Common myeloid progenitor, CD34-positive (primary cell): ENCODE results near the gene IL4R.

Experiments
- CTCF ChIA-PET: fragments of 350-600 bp; sonication (Branson Sonifier 250); formaldehyde crosslinking; loops from one replicate; lab custom pipeline; 2021; ENCODE audit warnings: antibody characterized with exemption; lab: Charles Lee
- POLR2A ChIA-PET: fragments of 350-600 bp; sonication (Branson Sonifier 250); formaldehyde crosslinking; loops from one replicate; lab custom pipeline; 2021; ENCODE audit warnings: antibody characterized with exemption; lab: Charles Lee
- DNase-seq, 3 donors: peaks; one replicate each; pipeline versions ENCODE4 v3.0.0 to v3.0.0-alpha.2; 2013
- H3K27ac ChIP-seq, 2 experiments: 1 replicate in 1 of 2; 2 replicates in 1 of 2; pipeline ENCODE4 v1.7.0; 2013; ENCODE audit warnings: inconsistent platforms in 2 of 2, low read length in 2 of 2, mild to moderate bottlenecking in 2 of 2, low read depth in 1 of 2, moderate library complexity in 1 of 2; ENCODE audit not compliant: severe bottlenecking in 2 of 2, insufficient read depth in 1 of 2, poor library complexity in 1 of 2
- H3K27me3 ChIP-seq, 5 experiments: replicated peaks in 2 of 5; 1 replicate in 3 of 5; 2 replicates in 2 of 5; pipeline versions ENCODE4 v1.6.1 to v1.7.0; 2013; ENCODE audit warnings: low read length in 4 of 5, mild to moderate bottlenecking in 2 of 5, moderate library complexity in 2 of 5, inconsistent platforms in 1 of 5; ENCODE audit not compliant: insufficient read depth in 5 of 5, control insufficient read depth in 4 of 5
- H3K36me3 ChIP-seq, 4 experiments: 1 replicate in 2 of 4; 2 replicates in 2 of 4; pipeline versions ENCODE4 v1.6.1 to v1.7.0; 2013; ENCODE audit warnings: low read length in 3 of 4, control low read depth in 1 of 4, mild to moderate bottlenecking in 1 of 4; ENCODE audit not compliant: control insufficient read depth in 4 of 4, insufficient read depth in 4 of 4
- H3K4me1 ChIP-seq, 4 experiments: 1 replicate in 3 of 4; 2 replicates in 1 of 4; pipeline versions ENCODE4 v1.6.1 to v1.7.1; 2013; ENCODE audit warnings: low read length in 3 of 4, mild to moderate bottlenecking in 3 of 4, control low read depth in 1 of 4, inconsistent platforms in 1 of 4, moderate library complexity in 1 of 4; ENCODE audit not compliant: control insufficient read depth in 4 of 4, insufficient read depth in 4 of 4; ENCODE audit errors: control extremely low read depth in 1 of 4
- H3K4me3 ChIP-seq, 7 experiments: 1 replicate in 4 of 7; 2 replicates in 3 of 7; pipeline versions ENCODE4 v1.5.1 to v1.7.0; 2013; ENCODE audit warnings: mild to moderate bottlenecking in 7 of 7, low read length in 6 of 7, moderate library complexity in 6 of 7, inconsistent platforms in 2 of 7, low read depth in 2 of 7, control low read depth in 1 of 7; ENCODE audit not compliant: insufficient read depth in 4 of 7, control insufficient read depth in 1 of 7; ENCODE audit errors: extremely low read depth in 1 of 7
- H3K9me3 ChIP-seq, 5 experiments: 1 replicate in 4 of 5; 2 replicates in 1 of 5; pipeline versions ENCODE4 v1.6.1 to v1.7.1; 2013; ENCODE audit warnings: low read length in 4 of 5, mild to moderate bottlenecking in 2 of 5, inconsistent platforms in 1 of 5, low read depth in 1 of 5, moderate library complexity in 1 of 5; ENCODE audit not compliant: control insufficient read depth in 4 of 5, insufficient read depth in 2 of 5; ENCODE audit errors: control extremely low read depth in 1 of 5
- WGBS: methylation state at CpG from one replicate; pipeline ENCODE4 v1.1.5; 2013; ENCODE audit not compliant: insufficient coverage; 5-methylcytosine and 5-hydroxymethylcytosine counted together

IL4R gene

GRCh38 chr16:27399969-27400368, 86.2 kb downstream of the IL4R start:
- Histone ChIP-seq H3K27ac (no peak overlapping the region), H3K4me3 (no peak overlapping the region), H3K4me1 (peaks cover 2 to 64% (median 43%) of the 10 kb centered on the region in 4 experiments), H3K36me3 (no peaks in the 10 kb centered on the region), H3K27me3 (no peaks in the 10 kb centered on the region), H3K9me3 (peaks cover 0 to 6% (median 0%) of the 10 kb centered on the region in 5 experiments)
- 100% methylated on average over 1 of the region's 2 CpGs for WGBS
- no peak for DNase-seq
- ChIA-PET POLR2A (interaction anchor here (1.3 kb wide), 1 partner anchor 28 kb away, joined by 4 read pairs; no protein-coding TSS in a partner anchor), CTCF (interaction anchor here (0.8 to 6.0 kb wide), 9 partner anchors 11 to 226 kb away, joined by 3 to 35 read pairs (median 10); no protein-coding TSS in a partner anchor)

- peaks cover 2 to 71% (median 47%) of the 10 kb centered on the region in 4 experiments for H3K4me1 ChIP-seq
- peak; percentile 76 to 95 (median 92) for DNase-seq
- no peaks in the 10 kb centered on the region for H3K9me3 ChIP-seq
- no peaks in the 10 kb centered on the region for H3K27me3 ChIP-seq
- H3K4me3 ChIP-seq = peak overlapping the region in 3 of 7 experiments; percentile 8 to 25 (median 20)
- POLR2A ChIA-PET = interaction anchor here (0.6 to 2.7 kb wide), 5 partner anchors 11 to 228 kb away, joined by 3 to 28 read pairs (median 4); no protein-coding TSS in a partner anchor
- 23% methylated on average over 9 of the region's 11 CpGs for WGBS
- CTCF ChIA-PET = interaction anchor here (0.8 to 6.0 kb wide), 15 partner anchors 12 to 227 kb away, joined by 3 to 35 read pairs (median 5); no protein-coding TSS in a partner anchor
- no peaks in the 10 kb centered on the region for H3K36me3 ChIP-seq
- no peak overlapping the region for H3K27ac ChIP-seq
Measured at GRCh38 chr16:27400751-27401620, 87.2 kb downstream of the IL4R start.

GRCh38 chr16:27401768-27402568, 88.2 kb downstream of the IL4R start, which contains the start of gene IL21R:
IL21R (plus strand) TSS chr16:27402174; CDS start chr16:27430072, 27,898 bp downstream.
- ChIA-PET POLR2A (interaction anchor here (1.2 to 2.7 kb wide), 5 partner anchors 12 to 222 kb away, joined by 4 to 28 read pairs (median 6); no protein-coding TSS in a partner anchor), CTCF (interaction anchor here (0.8 to 6.0 kb wide), 12 partner anchors 13 to 52 kb away, joined by 3 to 35 read pairs (median 5); no protein-coding TSS in a partner anchor)
- peak; percentile 88 to 99 (median 96) for DNase-seq
- H3K4me1 ChIP-seq = peaks cover 2 to 79% (median 48%) of the 10 kb centered on the region in 4 experiments
- no peaks in the 10 kb centered on the region for H3K27me3 ChIP-seq
- WGBS = 7% methylated on average over 15 of the region's 23 CpGs
- no peaks in the 10 kb centered on the region for H3K36me3 ChIP-seq
- peak within 1 kb of the TSS in 6 of 7 experiments; percentile 23 to 59 (median 29) for H3K4me3 ChIP-seq
- H3K27ac ChIP-seq = peak within 1 kb of the TSS in 1 of 2 experiments; percentile 46
- H3K9me3 ChIP-seq = no peaks in the 10 kb centered on the region

GRCh38 chr16:27402569-27402963, 88.8 kb downstream of the IL4R start:
- ChIA-PET CTCF (interaction anchor here (0.8 to 6.0 kb wide), 9 partner anchors 14 to 51 kb away, joined by 3 to 35 read pairs (median 21); no protein-coding TSS in a partner anchor), POLR2A (interaction anchor here (1.2 to 2.7 kb wide), 4 partner anchors 29 to 223 kb away, joined by 4 to 28 read pairs (median 8); no protein-coding TSS in a partner anchor)
- DNase-seq = peak in 1 of 3 donors; percentile 48
- Histone ChIP-seq H3K27ac (peak overlapping the region in 1 of 2 experiments; percentile 46), H3K27me3 (no peaks in the 10 kb centered on the region), H3K36me3 (no peaks in the 10 kb centered on the region), H3K4me1 (peaks cover 2 to 79% (median 48%) of the 10 kb centered on the region in 4 experiments), H3K9me3 (no peaks in the 10 kb centered on the region), H3K4me3 (peak overlapping the region in 6 of 7 experiments; percentile 17 to 59 (median 28))
- 29% methylated on average over 5 of the region's 8 CpGs for WGBS

- CTCF ChIA-PET = interaction anchor here (0.9 to 6.0 kb wide), 8 partner anchors 14 to 249 kb away, joined by 3 to 35 read pairs (median 12); no protein-coding TSS in a partner anchor
- DNase-seq = no peak
- 89% methylated on average over 20 of the region's 20 CpGs for WGBS
Measured at GRCh38 chr16:27402964-27403600, 89.3 kb downstream of the IL4R start.

GRCh38 chr16:27403601-27403992, 89.8 kb downstream of the IL4R start:
- WGBS = 92% methylated on average over 6 of the region's 6 CpGs
- no peaks in the 10 kb centered on the region for H3K9me3 ChIP-seq
- H3K27ac ChIP-seq = no peak overlapping the region
- no peak for DNase-seq
- peaks cover 2 to 81% (median 51%) of the 10 kb centered on the region in 4 experiments for H3K4me1 ChIP-seq
- no peaks in the 10 kb centered on the region for H3K27me3 ChIP-seq
- POLR2A ChIA-PET = no interaction called here
- CTCF ChIA-PET = interaction anchor here (1.2 to 6.0 kb wide), 6 partner anchors 10 to 249 kb away, joined by 3 to 33 read pairs (median 4); no protein-coding TSS in a partner anchor
- peak overlapping the region in 1 of 7 experiments; percentile 59 for H3K4me3 ChIP-seq
- H3K36me3 ChIP-seq = no peaks in the 10 kb centered on the region

More at GRCh38 chr16:27402964-27403600, 89.3 kb downstream of the IL4R start:
- H3K9me3 ChIP-seq = no peaks in the 10 kb centered on the region
- no peaks in the 10 kb centered on the region for H3K27me3 ChIP-seq
- peak overlapping the region in 4 of 7 experiments; percentile 17 to 59 (median 28) for H3K4me3 ChIP-seq
- H3K4me1 ChIP-seq = peaks cover 2 to 80% (median 50%) of the 10 kb centered on the region in 4 experiments
- H3K36me3 ChIP-seq = no peaks in the 10 kb centered on the region
- peak overlapping the region in 1 of 2 experiments; percentile 46 for H3K27ac ChIP-seq
- POLR2A ChIA-PET = interaction anchor here (1.2 to 2.7 kb wide), 2 partner anchors 28 to 47 kb away, joined by 6 to 28 read pairs; no protein-coding TSS in a partner anchor
